Measurements from ENCODE around the gene MRPL12.

MRPL12 gene

DNA sequence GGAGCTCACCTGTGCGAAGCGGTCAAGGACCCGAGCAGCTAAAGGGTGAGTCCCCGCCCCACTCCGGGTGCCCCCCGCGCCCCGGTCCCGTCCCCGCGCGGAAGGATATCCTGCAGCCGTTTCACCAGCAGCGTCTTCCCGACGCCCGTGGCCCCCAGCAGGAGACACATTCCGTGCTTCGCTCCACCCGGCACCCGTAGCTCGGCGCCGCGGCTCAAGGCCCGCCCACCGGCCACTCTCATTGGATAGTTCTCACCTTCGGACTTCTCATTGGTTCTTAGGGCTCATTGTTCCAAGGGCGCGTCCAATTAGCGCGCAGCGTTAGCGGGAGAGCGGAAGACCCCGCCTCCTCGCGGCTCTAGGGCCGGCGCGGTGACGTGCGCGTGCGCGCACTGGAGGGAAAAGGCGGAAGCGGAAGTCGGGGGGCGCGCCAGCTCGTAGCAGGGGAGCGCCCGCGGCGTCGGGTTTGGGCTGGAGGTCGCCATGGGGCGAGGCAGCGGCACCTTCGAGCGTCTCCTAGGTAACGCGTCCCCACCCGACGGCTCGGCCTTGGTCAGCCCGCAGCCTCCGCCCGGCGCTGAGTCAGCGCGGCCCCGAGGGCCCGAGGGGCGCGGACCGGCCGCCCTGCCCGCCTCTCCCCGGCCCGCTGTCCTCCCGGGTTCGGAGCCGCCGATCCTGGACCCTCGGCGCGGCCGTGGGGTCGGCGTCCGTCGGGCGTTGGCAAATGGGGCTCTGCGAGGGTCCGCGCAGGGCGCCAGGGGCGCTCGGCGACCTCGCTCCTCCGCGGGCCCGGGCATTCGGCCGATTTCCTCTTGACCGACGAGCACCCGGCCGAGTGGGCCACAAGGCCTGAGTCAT, 19.4 kb upstream of the MRPL12 start, which contains the start of the genes ARL16 and HGS (continued):
- TF ChIP-seq ZNF23 (tag by site-specific recombination; IDR thresholded peaks at IDR 0.05; ENCODE audit: borderline replicate concordance) (no peak), SCRT2 (tag by site-specific recombination; IDR thresholded peaks at IDR 0.05) (no peak), GLIS2 (tag by site-specific recombination; IDR thresholded peaks at IDR 0.05) (peak; percentile 96), ZNF140 (tag by site-specific recombination; IDR thresholded peaks at IDR 0.05) (no peak), ZNF155 (tag by site-specific recombination; IDR thresholded peaks at IDR 0.05) (no peak), YY1 (tag by site-specific recombination; IDR thresholded peaks at IDR 0.05) (0 out of 2 replicates have a peak, but pooled peaks have one; percentile 14), ZNF530 (tag by site-specific recombination; IDR thresholded peaks at IDR 0.05; ENCODE audit: low read depth) (no peak), PRDM2 (tag by site-specific recombination; IDR thresholded peaks at IDR 0.05; ENCODE audit: borderline replicate concordance) (no peak), SCRT1 (tag by site-specific recombination; IDR thresholded peaks at IDR 0.05; ENCODE audit: borderline replicate concordance) (no peak), SP7 (tag by site-specific recombination; IDR thresholded peaks at IDR 0.05) (peak; percentile 85), ZNF670 (tag by site-specific recombination; IDR thresholded peaks at IDR 0.05; ENCODE audit: low read depth) (no peak), BCL11A (tag by site-specific recombination; IDR thresholded peaks at IDR 0.05; ENCODE audit: low read depth) (no peak), ZNF473 (tag by site-specific recombination; IDR thresholded peaks at IDR 0.05) (no peak), IKZF3 (tag by site-specific recombination; IDR thresholded peaks at IDR 0.05) (peak; percentile 82), ZNF184 (tag by site-specific recombination; IDR thresholded peaks at IDR 0.05) (0 out of 2 replicates have a peak, but pooled peaks have one; percentile 12), PBX3 (CRISPR knock-in tag; IDR thresholded peaks at IDR 0.05) (peak; percentile 60), ZNF621 (tag by site-specific recombination; IDR thresholded peaks at IDR 0.05) (no peak), GFI1B (tag by site-specific recombination; IDR thresholded peaks at IDR 0.05) (no peak), ZNF16 (tag by site-specific recombination; IDR thresholded peaks at IDR 0.05; ENCODE audit: low read depth) (no peak), ZNF112 (tag by site-specific recombination; IDR thresholded peaks at IDR 0.05) (no peak), FEZF1 (tag by site-specific recombination; IDR thresholded peaks at IDR 0.05) (no peak), ZBTB1 (tag by site-specific recombination; IDR thresholded peaks at IDR 0.05) (no peak), ZNF146 (tag by site-specific recombination; IDR thresholded peaks at IDR 0.05) (no peak), ZFP37 (tag by site-specific recombination; IDR thresholded peaks at IDR 0.05) (no peak), GLIS1 (tag by site-specific recombination; IDR thresholded peaks at IDR 0.05) (peak; percentile 86), GLI4 (tag by site-specific recombination; IDR thresholded peaks at IDR 0.05) (no peak), ZNF2 (tag by site-specific recombination; IDR thresholded peaks at IDR 0.05) (0 out of 2 replicates have a peak, but pooled peaks have one; percentile 14)
- TF ChIP-seq, protein P1, sequence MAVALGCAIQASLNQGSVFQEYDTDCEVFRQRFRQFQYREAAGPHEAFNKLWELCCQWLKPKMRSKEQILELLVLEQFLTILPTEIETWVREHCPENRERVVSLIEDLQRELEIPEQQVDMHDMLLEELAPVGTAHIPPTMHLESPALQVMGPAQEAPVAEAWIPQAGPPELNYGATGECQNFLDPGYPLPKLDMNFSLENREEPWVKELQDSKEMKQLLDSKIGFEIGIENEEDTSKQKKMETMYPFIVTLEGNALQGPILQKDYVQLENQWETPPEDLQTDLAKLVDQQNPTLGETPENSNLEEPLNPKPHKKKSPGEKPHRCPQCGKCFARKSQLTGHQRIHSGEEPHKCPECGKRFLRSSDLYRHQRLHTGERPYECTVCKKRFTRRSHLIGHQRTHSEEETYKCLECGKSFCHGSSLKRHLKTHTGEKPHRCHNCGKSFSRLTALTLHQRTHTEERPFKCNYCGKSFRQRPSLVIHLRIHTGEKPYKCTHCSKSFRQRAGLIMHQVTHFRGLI (tag by site-specific recombination; IDR thresholded peaks at IDR 0.05): peak; percentile 67
- TF ChIP-seq, protein P2, sequence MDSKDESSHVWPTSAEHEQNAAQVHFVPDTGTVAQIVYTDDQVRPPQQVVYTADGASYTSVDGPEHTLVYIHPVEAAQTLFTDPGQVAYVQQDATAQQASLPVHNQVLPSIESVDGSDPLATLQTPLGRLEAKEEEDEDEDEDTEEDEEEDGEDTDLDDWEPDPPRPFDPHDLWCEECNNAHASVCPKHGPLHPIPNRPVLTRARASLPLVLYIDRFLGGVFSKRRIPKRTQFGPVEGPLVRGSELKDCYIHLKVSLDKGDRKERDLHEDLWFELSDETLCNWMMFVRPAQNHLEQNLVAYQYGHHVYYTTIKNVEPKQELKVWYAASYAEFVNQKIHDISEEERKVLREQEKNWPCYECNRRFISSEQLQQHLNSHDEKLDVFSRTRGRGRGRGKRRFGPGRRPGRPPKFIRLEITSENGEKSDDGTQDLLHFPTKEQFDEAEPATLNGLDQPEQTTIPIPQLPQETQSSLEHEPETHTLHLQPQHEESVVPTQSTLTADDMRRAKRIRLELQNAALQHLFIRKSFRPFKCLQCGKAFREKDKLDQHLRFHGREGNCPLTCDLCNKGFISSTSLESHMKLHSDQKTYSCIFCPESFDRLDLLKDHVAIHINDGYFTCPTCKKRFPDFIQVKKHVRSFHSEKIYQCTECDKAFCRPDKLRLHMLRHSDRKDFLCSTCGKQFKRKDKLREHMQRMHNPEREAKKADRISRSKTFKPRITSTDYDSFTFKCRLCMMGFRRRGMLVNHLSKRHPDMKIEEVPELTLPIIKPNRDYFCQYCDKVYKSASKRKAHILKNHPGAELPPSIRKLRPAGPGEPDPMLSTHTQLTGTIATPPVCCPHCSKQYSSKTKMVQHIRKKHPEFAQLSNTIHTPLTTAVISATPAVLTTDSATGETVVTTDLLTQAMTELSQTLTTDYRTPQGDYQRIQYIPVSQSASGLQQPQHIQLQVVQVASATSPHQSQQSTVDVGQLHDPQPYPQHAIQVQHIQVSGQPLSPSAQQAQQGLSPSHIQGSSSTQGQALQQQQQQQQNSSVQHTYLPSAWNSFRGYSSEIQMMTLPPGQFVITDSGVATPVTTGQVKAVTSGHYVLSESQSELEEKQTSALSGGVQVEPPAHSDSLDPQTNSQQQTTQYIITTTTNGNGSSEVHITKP (tag by site-specific recombination; IDR thresholded peaks at IDR 0.05): peak; percentile 59

Data from HEK293 (cell line).